K562 (cell line): ENCODE results near the gene HSD17B1. TPM values are rescaled to one million over a fixed set of nuclear protein-coding genes. Genes with fewer than 3 reads are reported as not detected.

ENCODE experiments used
- BACH1 ChIP-seq: fragments of 200-800 bp; sonication (Bioruptor generic); IDR thresholded peaks from 2 replicates; pipeline ENCODE4 v1.6.1; 2016; ENCODE audit warnings: missing genetic modification characterization, missing compliant biosample characterization
- FIP1L1 ChIP-seq: fragments of 200-400 bp; formaldehyde crosslinking; IDR thresholded peaks from 2 replicates; pipeline ENCODE4 v1.6.1; 2018; ENCODE audit warnings: mild to moderate bottlenecking, low read depth, low read length; ENCODE audit not compliant: poor library complexity, severe bottlenecking
- HLTF ChIP-seq: fragments of 450-650 bp; IDR thresholded peaks from 2 replicates; pipeline ENCODE4 v1.6.1; 2016
- JUNB ChIP-seq: fragments of 450-650 bp; formaldehyde crosslinking; conservative IDR thresholded peaks from 2 replicates; pipeline ENCODE4 v1.4.0; 2020; ENCODE audit warnings: mild to moderate bottlenecking
- KLF1 ChIP-seq: fragments of 450-650 bp; IDR thresholded peaks from 2 replicates; pipeline ENCODE4 v1.6.1; 2016; ENCODE audit warnings: missing genetic modification characterization, missing compliant biosample characterization
- MED1 ChIP-seq: sonication (generic); formaldehyde crosslinking; IDR thresholded peaks from 2 replicates; pipeline ENCODE4 v1.8.1; 2023; ENCODE audit warnings: missing genetic modification reagents, borderline replicate concordance
- SMC3 ChIP-seq: conservative IDR thresholded peaks from 2 replicates; pipeline ENCODE4 v1.6.1; 2011; ENCODE audit warnings: low read depth, low read length, improper control_type of control experiment; ENCODE audit not compliant: insufficient read depth
- SREBF2 ChIP-seq: sonication (generic); formaldehyde crosslinking; IDR thresholded peaks from 2 replicates; pipeline ENCODE4 v1.4.0; 2020; ENCODE audit warnings: mild to moderate bottlenecking, missing genetic modification reagents
- YY1 ChIP-seq, 3 experiments: IDR thresholded peaks; 2 replicates each; pipeline ENCODE4 v1.6.1; 2011; ENCODE audit warnings: low read length in 2 of 3, mild to moderate bottlenecking in 2 of 3, moderate library complexity in 2 of 3, borderline replicate concordance in 1 of 3, control low read depth in 1 of 3, low read depth in 1 of 3; ENCODE audit not compliant: insufficient read depth in 3 of 3, insufficient replicate concordance in 2 of 3, control insufficient read depth in 1 of 3, insufficient read length in 1 of 3; ENCODE audit errors: extremely low read depth in 1 of 3
- ZBTB26 ChIP-seq: fragments of 450-650 bp; formaldehyde crosslinking; IDR thresholded peaks from 2 replicates; pipeline ENCODE4 v1.4.0; 2022; ENCODE audit warnings: missing genetic modification characterization
- ZC3H11A ChIP-seq: IDR thresholded peaks from 2 replicates; pipeline ENCODE4 v1.6.1; 2012; ENCODE audit warnings: low read depth, low read length, improper control_type of control experiment
- ZNF212 ChIP-seq: fragments of 450-650 bp; formaldehyde crosslinking; IDR thresholded peaks from 2 replicates; pipeline ENCODE4 v1.4.0; 2020; ENCODE audit warnings: mild to moderate bottlenecking
- ZNF280A ChIP-seq: fragments of 450-650 bp; IDR thresholded peaks from 2 replicates; pipeline ENCODE4 v1.6.1; 2018; ENCODE audit warnings: mild to moderate bottlenecking, low read depth; ENCODE audit not compliant: partially characterized antibody
- ZNF644 ChIP-seq: fragments of 200-800 bp; sonication (Bioruptor generic); IDR thresholded peaks from 2 replicates; pipeline ENCODE4 v1.6.1; 2016; ENCODE audit warnings: low read depth, missing genetic modification characterization, missing compliant biosample characterization
- ZNF695 ChIP-seq: fragments of 450-650 bp; formaldehyde crosslinking; IDR thresholded peaks from 2 replicates; pipeline ENCODE4 v1.4.0; 2020; ENCODE audit warnings: mild to moderate bottlenecking, moderate library complexity
- ZNF717 ChIP-seq: fragments of 250-450 bp; sonication (Bioruptor Pico); IDR thresholded peaks from 2 replicates; pipeline ENCODE4 v1.5.0; 2021
- ZNF76 ChIP-seq: fragments of 250-450 bp; sonication (Bioruptor Pico); IDR thresholded peaks from 2 replicates; pipeline ENCODE4 v1.4.0; 2020; ENCODE audit warnings: mild to moderate bottlenecking, moderate library complexity, borderline replicate concordance
- ZNF785 ChIP-seq: fragments of 250-450 bp; sonication (Bioruptor Pico); IDR thresholded peaks from 2 replicates; pipeline ENCODE4 v1.4.0; 2020; ENCODE audit warnings: mild to moderate bottlenecking
- polyA plus RNA-seq, 8 experiments: library from polyadenylated mRNA; depleted of rRNA in 4 of 8; stranded (reverse) in 5 of 8; unstranded in 3 of 8; fragments of >200 nt; fragmentation: Nextera tagmentation in 2 of 8; fragmentation: Illumina TruSeq in 1 of 8; extraction: Ambion mirVana in 2 of 8; extraction: Trizol in 1 of 8; gene quantifications; 2 replicates each; pipeline versions ENCODE4 v1.2.1 to v1.2.3, GENCODE V29; 2011 to 2014; ENCODE audit warnings: inconsistent platforms in 1 of 8, missing spikeins in 1 of 8
- total RNA-seq, 7 experiments: library from RNA; depleted of rRNA in 6 of 7; stranded (reverse); fragments of >200 nt in 6 of 7; fragmentation: Illumina TruSeq in 2 of 7; extraction: Trizol in 2 of 7; gene quantifications; 2 replicates each; pipeline versions ENCODE4 v1.2.1 to v1.2.3, GENCODE V29; 2011 to 2021; ENCODE audit warnings: low replicate concordance in 1 of 7
- TF ChIP-seq, protein P1 (sequence below): sonication (generic); formaldehyde crosslinking; IDR thresholded peaks from 2 replicates; pipeline ENCODE4 v1.8.0; 2023; ENCODE audit warnings: missing genetic modification reagents, mild to moderate bottlenecking, borderline replicate concordance

Gene HSD17B1
- total and polyA plus RNA-seq, 9 of the 15 experiments (the other 6 are each of a cell fraction or from before 2014, with no cell fraction given), result 0.55 to 21.1 (median 3.6) TPM

- TF ChIP-seq ZBTB26 (CRISPR knock-in tag) (no peak), SMC3 (0 out of 2 replicates have a peak, but pooled peaks have one; percentile 36), ZNF280A (no peak), YY1 (IDR thresholded peaks at IDR 0.05; ENCODE audit: borderline replicate concordance in 1 of 3, control insufficient read depth in 1 of 3, extremely low read depth in 1 of 3, insufficient read depth in 3 of 3, insufficient read length in 1 of 3, insufficient replicate concordance in 2 of 3, low read depth in 1 of 3, low read length in 2 of 3) (peak in 2 of 3 experiments; percentile 43 to 48), JUNB (CRISPR knock-in tag) (no peak), ZNF717 (CRISPR knock-in tag) (no peak), KLF1 (tag) (no peak), SREBF2 (peak; percentile 54; the same call in 1 of the 2 replicates), ZC3H11A (no peak), ZNF695 (CRISPR knock-in tag) (no peak), ZNF76 (CRISPR knock-in tag) (no peak), BACH1 (tag) (no peak), ZNF212 (no peak), FIP1L1 (no peak), MED1 (CRISPR knock-in tag) (no peak), ZNF785 (no peak), HLTF (0 out of 2 replicates have a peak, but pooled peaks have one; percentile 54), ZNF644 (no peak)
- TF ChIP-seq, protein P1, sequence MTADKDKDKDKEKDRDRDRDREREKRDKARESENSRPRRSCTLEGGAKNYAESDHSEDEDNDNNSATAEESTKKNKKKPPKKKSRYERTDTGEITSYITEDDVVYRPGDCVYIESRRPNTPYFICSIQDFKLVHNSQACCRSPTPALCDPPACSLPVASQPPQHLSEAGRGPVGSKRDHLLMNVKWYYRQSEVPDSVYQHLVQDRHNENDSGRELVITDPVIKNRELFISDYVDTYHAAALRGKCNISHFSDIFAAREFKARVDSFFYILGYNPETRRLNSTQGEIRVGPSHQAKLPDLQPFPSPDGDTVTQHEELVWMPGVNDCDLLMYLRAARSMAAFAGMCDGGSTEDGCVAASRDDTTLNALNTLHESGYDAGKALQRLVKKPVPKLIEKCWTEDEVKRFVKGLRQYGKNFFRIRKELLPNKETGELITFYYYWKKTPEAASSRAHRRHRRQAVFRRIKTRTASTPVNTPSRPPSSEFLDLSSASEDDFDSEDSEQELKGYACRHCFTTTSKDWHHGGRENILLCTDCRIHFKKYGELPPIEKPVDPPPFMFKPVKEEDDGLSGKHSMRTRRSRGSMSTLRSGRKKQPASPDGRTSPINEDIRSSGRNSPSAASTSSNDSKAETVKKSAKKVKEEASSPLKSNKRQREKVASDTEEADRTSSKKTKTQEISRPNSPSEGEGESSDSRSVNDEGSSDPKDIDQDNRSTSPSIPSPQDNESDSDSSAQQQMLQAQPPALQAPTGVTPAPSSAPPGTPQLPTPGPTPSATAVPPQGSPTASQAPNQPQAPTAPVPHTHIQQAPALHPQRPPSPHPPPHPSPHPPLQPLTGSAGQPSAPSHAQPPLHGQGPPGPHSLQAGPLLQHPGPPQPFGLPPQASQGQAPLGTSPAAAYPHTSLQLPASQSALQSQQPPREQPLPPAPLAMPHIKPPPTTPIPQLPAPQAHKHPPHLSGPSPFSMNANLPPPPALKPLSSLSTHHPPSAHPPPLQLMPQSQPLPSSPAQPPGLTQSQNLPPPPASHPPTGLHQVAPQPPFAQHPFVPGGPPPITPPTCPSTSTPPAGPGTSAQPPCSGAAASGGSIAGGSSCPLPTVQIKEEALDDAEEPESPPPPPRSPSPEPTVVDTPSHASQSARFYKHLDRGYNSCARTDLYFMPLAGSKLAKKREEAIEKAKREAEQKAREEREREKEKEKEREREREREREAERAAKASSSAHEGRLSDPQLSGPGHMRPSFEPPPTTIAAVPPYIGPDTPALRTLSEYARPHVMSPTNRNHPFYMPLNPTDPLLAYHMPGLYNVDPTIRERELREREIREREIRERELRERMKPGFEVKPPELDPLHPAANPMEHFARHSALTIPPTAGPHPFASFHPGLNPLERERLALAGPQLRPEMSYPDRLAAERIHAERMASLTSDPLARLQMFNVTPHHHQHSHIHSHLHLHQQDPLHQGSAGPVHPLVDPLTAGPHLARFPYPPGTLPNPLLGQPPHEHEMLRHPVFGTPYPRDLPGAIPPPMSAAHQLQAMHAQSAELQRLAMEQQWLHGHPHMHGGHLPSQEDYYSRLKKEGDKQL (CRISPR knock-in tag), result no peak
Observed at GRCh38 chr17:42553161-42553818, 567 bp downstream of the HSD17B1 start (continued).
